GM12875 (cell line): ENCODE measurements around the gene SHISA9.

Source experiments
- H3K4me3 ChIP-seq: one replicate; pipeline ENCODE4 v1.5.1; 2011; ENCODE audit warnings: low read depth, low read length, control low read depth
- TF ChIP-seq, protein P1 (sequence below): IDR thresholded peaks from 2 replicates; pipeline ENCODE4 v1.5.1; 2011; ENCODE audit warnings: low read depth, mild to moderate bottlenecking, control low read depth, inconsistent platforms, low read length, moderate library complexity, borderline replicate concordance; ENCODE audit not compliant: insufficient read depth

The SHISA9 gene

DNA sequence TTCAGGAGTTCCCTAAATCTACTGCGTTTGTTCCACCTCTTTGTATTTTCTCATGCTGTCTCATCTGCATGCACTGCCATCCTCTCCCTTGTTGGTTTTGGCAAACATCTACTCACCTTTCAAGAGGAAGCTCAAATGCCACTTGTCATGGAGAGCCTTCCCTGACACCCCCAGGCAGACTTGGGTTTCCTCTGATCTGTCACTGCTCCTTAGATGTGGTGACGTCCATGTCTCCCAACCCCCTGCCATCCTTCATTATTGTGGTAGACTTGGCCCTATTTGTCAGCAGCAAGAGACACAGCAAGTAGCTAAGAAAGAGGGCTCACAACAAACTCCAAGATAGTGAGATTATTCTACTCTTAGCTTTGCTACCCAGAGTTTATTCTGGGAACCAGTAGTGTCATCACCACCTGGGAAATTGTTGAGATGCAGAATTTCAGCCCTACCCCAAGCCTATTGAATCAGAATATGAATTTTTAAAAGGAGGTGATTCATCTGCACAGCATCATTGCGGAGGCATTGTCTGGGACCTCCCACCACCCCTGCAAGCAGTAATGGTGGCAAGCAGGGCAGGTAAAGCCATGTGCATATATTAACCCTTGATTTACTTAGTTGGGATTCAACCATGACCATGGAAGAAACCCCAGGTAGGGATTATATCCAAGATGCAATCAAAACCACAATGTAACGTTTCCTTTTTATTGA lies 248.9 kb downstream of the SHISA9 start:
- TF ChIP-seq, protein P1, sequence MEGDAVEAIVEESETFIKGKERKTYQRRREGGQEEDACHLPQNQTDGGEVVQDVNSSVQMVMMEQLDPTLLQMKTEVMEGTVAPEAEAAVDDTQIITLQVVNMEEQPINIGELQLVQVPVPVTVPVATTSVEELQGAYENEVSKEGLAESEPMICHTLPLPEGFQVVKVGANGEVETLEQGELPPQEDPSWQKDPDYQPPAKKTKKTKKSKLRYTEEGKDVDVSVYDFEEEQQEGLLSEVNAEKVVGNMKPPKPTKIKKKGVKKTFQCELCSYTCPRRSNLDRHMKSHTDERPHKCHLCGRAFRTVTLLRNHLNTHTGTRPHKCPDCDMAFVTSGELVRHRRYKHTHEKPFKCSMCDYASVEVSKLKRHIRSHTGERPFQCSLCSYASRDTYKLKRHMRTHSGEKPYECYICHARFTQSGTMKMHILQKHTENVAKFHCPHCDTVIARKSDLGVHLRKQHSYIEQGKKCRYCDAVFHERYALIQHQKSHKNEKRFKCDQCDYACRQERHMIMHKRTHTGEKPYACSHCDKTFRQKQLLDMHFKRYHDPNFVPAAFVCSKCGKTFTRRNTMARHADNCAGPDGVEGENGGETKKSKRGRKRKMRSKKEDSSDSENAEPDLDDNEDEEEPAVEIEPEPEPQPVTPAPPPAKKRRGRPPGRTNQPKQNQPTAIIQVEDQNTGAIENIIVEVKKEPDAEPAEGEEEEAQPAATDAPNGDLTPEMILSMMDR = no peak

DNA sequence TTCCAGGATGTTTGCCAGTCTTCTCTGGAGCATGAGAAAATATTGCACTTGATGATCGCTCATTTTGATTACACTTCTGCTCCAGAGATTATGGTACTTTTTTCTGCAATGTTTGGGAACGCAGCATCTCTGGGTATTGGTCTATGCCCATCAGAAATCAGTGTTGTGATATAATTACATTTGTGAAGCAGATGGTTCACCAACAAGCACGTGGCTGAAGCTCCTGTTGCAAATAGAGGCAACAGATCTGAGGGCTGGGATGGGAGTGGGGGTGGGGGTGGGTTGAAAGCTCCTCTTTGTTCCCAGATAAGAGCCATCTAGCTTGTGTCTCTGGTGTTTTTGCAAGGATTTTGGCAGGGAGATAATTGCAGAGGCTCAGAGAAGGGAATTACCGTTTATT lies 252.3 kb downstream of the SHISA9 start:
- no peak overlapping the region for H3K4me3 ChIP-seq
- TF ChIP-seq, protein P1 = no peak

More for the DNA sequence above, 248.9 kb downstream of the SHISA9 start:
- H3K4me3 ChIP-seq = no peak overlapping the region

DNA sequence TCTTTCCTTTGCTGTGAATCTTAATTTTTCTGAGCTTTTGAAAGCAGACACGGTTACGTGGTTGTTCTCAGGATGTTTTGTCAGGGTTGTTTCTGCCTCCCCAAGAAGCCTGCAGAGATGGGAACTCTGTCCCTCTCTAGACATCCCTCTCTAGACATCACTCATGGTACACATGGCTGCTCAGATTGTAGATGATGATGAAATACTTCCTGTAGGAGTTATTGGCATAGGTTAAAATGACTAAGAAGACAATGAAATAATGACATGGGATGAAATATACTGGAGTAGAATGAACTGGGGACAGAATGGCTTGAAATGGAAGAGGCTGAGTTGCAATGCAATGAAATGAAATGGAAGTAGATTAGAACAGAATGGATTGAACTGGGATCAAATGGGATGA lies 253.4 kb downstream of the SHISA9 start:
- TF ChIP-seq, protein P1 = no peak
- no peak overlapping the region for H3K4me3 ChIP-seq

DNA sequence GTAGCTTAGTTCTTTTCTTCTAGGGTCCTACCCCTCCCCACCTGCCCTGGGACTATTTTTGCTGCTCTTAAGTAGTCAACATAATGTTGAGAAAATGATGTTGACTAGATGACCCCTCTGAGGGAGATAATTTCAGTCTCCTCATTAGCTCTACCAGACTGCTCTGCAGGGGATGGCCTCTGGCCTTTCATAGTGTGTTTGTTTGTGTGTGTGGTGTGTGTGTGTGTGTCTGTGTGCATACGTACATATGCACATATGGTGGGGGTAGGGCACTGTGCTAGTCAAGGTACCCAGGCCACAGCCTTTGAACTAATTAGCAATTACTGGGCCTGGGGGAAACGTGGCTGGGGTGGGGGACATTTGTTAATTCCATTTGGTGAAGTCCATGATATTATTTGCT lies 254.0 kb downstream of the SHISA9 start:
- TF ChIP-seq, protein P1 = no peak
- H3K4me3 ChIP-seq = no peak overlapping the region

DNA sequence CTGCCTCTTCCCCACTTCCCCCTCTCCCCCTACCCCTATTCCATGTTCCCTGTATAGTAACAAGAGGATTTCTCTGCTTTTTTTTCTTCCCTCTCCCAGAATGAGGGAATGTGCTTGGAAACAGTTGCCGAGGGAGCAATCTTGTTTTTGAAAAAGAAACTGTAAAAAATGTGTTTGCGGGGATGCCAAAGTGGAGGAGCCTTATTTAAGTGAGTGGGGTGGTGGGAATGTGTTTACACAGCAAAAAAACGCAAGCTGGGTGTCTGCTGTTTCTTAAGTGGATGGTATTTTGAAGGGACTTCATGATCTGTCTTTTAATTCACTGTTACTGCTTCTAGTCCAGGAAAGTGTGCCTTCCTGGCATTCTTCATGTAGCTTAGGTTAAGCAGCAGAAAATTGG lies 254.4 kb downstream of the SHISA9 start:
- H3K4me3 ChIP-seq = no peak overlapping the region
- TF ChIP-seq, protein P1 = no peak

DNA sequence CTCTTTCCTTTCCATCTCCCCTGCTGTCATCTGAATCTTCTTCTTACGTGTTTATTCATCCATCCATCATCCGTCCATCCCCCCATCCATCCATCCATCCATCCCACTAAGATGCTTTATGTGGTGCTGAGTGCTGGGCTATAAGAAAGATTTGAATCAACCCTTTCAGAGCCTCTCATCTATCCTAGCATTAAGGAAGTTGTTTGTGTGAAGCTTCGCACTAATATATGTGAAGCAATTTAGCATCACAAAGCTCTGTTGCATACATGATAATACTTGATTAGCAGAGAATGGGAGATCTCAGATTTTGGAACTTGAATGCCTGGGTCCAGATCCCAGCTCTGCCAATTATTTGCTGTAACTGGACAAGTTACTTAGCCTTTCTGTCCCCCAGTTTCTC lies 255.7 kb downstream of the SHISA9 start:
- no peak overlapping the region for H3K4me3 ChIP-seq
- TF ChIP-seq, protein P1 = no peak

DNA sequence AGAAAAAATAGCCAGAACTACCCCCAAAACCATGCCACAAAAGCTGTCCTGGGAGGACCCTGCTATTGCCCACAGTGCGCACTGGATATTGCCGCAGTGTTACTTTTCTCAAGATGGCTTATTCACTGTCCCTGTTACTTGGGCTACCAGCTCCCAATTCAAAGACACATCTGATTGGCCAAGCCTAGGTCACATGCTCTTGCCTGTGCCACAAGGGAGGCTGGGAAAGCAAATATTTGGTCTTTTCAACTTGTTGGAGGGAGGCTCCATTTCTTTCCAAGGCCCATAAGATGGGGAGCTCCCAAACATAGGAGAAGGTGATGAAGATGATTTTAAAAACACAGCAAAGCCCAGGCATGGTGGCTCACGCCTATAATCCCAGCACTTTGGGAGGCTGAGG lies 257.0 kb downstream of the SHISA9 start:
- TF ChIP-seq, protein P1 = no peak
- no peak overlapping the region for H3K4me3 ChIP-seq
